HG03066 (cell line): ENCODE results near the gene PTPRN2.

Source experiments
- ATAC-seq: cut with Tn5 transposase; IDR thresholded peaks from one replicate; pipeline ENCODE4 v1.9.1; 2021; ENCODE audit warnings: low read depth; ENCODE audit not compliant: unreplicated experiment

PTPRN2 gene

GRCh38 chr7:158075633-158076001 is 512.0 kb downstream of the PTPRN2 start:
- no peak for ATAC-seq

GRCh38 chr7:158074896-158075632 is 512.6 kb downstream of the PTPRN2 start:
- no peak for ATAC-seq

GRCh38 chr7:158073845-158074840 is 513.5 kb downstream of the PTPRN2 start:
- no peak for ATAC-seq

GRCh38 chr7:158072991-158073730 is 514.5 kb downstream of the PTPRN2 start:
- no peak for ATAC-seq

- ATAC-seq: no peak
Measured at GRCh38 chr7:158070222-158070920, 517.3 kb downstream of the PTPRN2 start.

- no peak for ATAC-seq
Measured at GRCh38 chr7:158068853-158069252, 518.8 kb downstream of the PTPRN2 start.

GRCh38 chr7:158067931-158068482 is 519.6 kb downstream of the PTPRN2 start:
- ATAC-seq: no peak

- no peak for ATAC-seq
Measured at GRCh38 chr7:158067219-158067930, 520.2 kb downstream of the PTPRN2 start.

GRCh38 chr7:158066085-158066484 is 521.5 kb downstream of the PTPRN2 start:
- ATAC-seq: no peak

GRCh38 chr7:158065340-158065739 is 522.3 kb downstream of the PTPRN2 start:
- no peak for ATAC-seq

- ATAC-seq: no peak
Measured at GRCh38 chr7:158064631-158065030, 523.0 kb downstream of the PTPRN2 start.

- ATAC-seq: no peak
Measured at GRCh38 chr7:158063850-158064610, 523.6 kb downstream of the PTPRN2 start.

- no peak for ATAC-seq
Measured at GRCh38 chr7:158062661-158063060, 525.0 kb downstream of the PTPRN2 start.

GRCh38 chr7:158061884-158062656 is 525.6 kb downstream of the PTPRN2 start:
- ATAC-seq: no peak

- no peak for ATAC-seq
Measured at GRCh38 chr7:158061026-158061630, 526.5 kb downstream of the PTPRN2 start.

- no peak for ATAC-seq
Measured at GRCh38 chr7:158060216-158060615, 527.4 kb downstream of the PTPRN2 start.

- no peak for ATAC-seq
Measured at GRCh38 chr7:158057446-158057845, 530.2 kb downstream of the PTPRN2 start.
